PC-9 (cell line): ENCODE data around the gene RNF212. TPM values are rescaled to one million over a fixed set of nuclear protein-coding genes. Genes with fewer than 3 reads are reported as not detected.

Experiments used
- BruUV-seq: library from RNA; stranded (reverse); fragments of 400-500 nt; replicated peaks from 2 replicates; lab custom pipeline; 2021; lab: Mats Ljungman, UMichigan
- CTCF ChIA-PET: fragments of 300-600 bp; sonication (Branson Sonifier 250); formaldehyde crosslinking; loops from one replicate; lab custom pipeline; 2022; ENCODE audit warnings: antibody characterized with exemption; lab: Charles Lee
- POLR2A ChIA-PET: fragments of 300-600 bp; sonication (Branson Sonifier 250); formaldehyde crosslinking; loops from one replicate; lab custom pipeline; 2022; ENCODE audit warnings: antibody characterized with exemption; ENCODE audit not compliant: unreplicated experiment; lab: Charles Lee
- DNase-seq, 2 experiments: peaks; one replicate each; pipeline versions ENCODE4 v3.0.0 to v3.0.0-alpha.2; 2015 to 2022; ENCODE audit warnings: mixed read lengths in 1 of 2
- H2AFZ ChIP-seq: fragments of 200-600 bp; sonication (generic); 2 replicates; pipeline ENCODE4 v1.8.1; 2017; ENCODE audit warnings: antibody characterized with exemption
- H3F3A ChIP-seq: fragments of 200-600 bp; sonication (generic); 2 replicates; pipeline ENCODE4 v1.8.1; 2017; ENCODE audit warnings: antibody characterized with exemption, mild to moderate bottlenecking, low read depth; ENCODE audit not compliant: insufficient read depth
- H3K27ac ChIP-seq: fragments of 200-600 bp; sonication (generic); 2 replicates; pipeline ENCODE4 v1.6.1; 2016; ENCODE audit warnings: mixed run types
- H3K27me3 ChIP-seq: fragments of 200-600 bp; sonication (generic); 2 replicates; pipeline ENCODE4 v1.6.1; 2016; ENCODE audit warnings: low read depth, mixed run types; ENCODE audit not compliant: insufficient read depth
- H3K36me3 ChIP-seq: fragments of 200-600 bp; sonication (generic); 2 replicates; pipeline ENCODE4 v1.6.1; 2016; ENCODE audit warnings: low read depth, mixed run types
- H3K4me1 ChIP-seq: fragments of 200-600 bp; sonication (generic); replicated peaks from 2 replicates; pipeline ENCODE4 v1.6.1; 2016; ENCODE audit warnings: mixed run types; ENCODE audit not compliant: insufficient read depth
- H3K4me2 ChIP-seq: fragments of 200-600 bp; sonication (generic); 2 replicates; pipeline ENCODE4 v1.6.1; 2017; ENCODE audit warnings: mixed run types
- H3K4me3 ChIP-seq: fragments of 200-600 bp; sonication (generic); 2 replicates; pipeline ENCODE4 v1.6.1; 2016; ENCODE audit warnings: mixed run types
- H3K79me2 ChIP-seq: fragments of 200-600 bp; sonication (generic); 2 replicates; pipeline ENCODE4 v1.6.1; 2017; ENCODE audit warnings: low read depth, mixed run types
- H3K9me2 ChIP-seq: fragments of 200-600 bp; sonication (generic); 2 replicates; pipeline ENCODE4 v1.8.1; 2017; ENCODE audit warnings: mild to moderate bottlenecking; ENCODE audit not compliant: insufficient read depth
- H3K9me3 ChIP-seq: fragments of 200-600 bp; sonication (generic); 2 replicates; pipeline ENCODE4 v1.8.1; 2016; ENCODE audit warnings: low read depth; ENCODE audit not compliant: insufficient read depth
- H4K20me1 ChIP-seq: fragments of 200-600 bp; sonication (generic); 2 replicates; pipeline ENCODE4 v1.8.1; 2017; ENCODE audit not compliant: insufficient read depth
- CTCF ChIP-seq: fragments of 200-600 bp; sonication (generic); conservative IDR thresholded peaks from 2 replicates; pipeline ENCODE4 v1.6.1; 2017; ENCODE audit warnings: mixed run types, antibody characterized with exemption, mild to moderate bottlenecking, moderate library complexity
- EZH2 ChIP-seq: fragments of 200-600 bp; sonication (generic); IDR thresholded peaks from 2 replicates; pipeline ENCODE4 v1.8.0; 2017; ENCODE audit warnings: antibody characterized with exemption, low read depth
- intact Hi-C: fragments of 100-400 bp; cut with micrococcal nuclease; formaldehyde crosslinking; loops from one replicate; pipeline ENCODE4 v1.10.0; 2022; ENCODE audit not compliant: unreplicated experiment
- total RNA-seq: library from RNA; stranded (reverse); gene quantifications from 2 replicates; pipeline ENCODE4 v1.2.3, GENCODE V29; 2021

RNF212 gene
- total RNA-seq, 1 experiment from 2014 or later = 4.2 TPM

- TF ChIP-seq CTCF (no peak), EZH2 (no peak)
- intact Hi-C loops = no loop called here
- BruUV-seq = no TSS peak
Measured at GRCh38 chr4:1050486-1051213, 62.7 kb downstream of the RNF212 start.

GRCh38 chr4:1049591-1049905 is 63.8 kb downstream of the RNF212 start:
- POLR2A ChIA-PET = no interaction called here
- H3K9me3 ChIP-seq = no peaks in the 10 kb centered on the region
- CTCF ChIA-PET = no interaction called here
- no peaks in the 10 kb centered on the region for H3K36me3 ChIP-seq
- intact Hi-C loops = loop anchor here (10.0 kb wide), 1 partner anchor 285 kb away; no protein-coding TSS in a partner anchor
- no TSS peak for BruUV-seq
- H3K27me3 ChIP-seq = peaks cover 49% of the 10 kb centered on the region
- no peak overlapping the region for H3K4me2 ChIP-seq
- no peak overlapping the region for H3K27ac ChIP-seq
- no peak overlapping the region for H3K4me3 ChIP-seq
- no peak for TF ChIP-seq CTCF
- no peak for TF ChIP-seq EZH2
- H3K9me2 ChIP-seq = no peaks in the 10 kb centered on the region
- no peak overlapping the region for H2AFZ ChIP-seq
- H3K4me1 ChIP-seq = peaks cover 13% of the 10 kb centered on the region; the same call in 1 of the 2 replicates
- H3K79me2 ChIP-seq = no peaks in the 10 kb centered on the region
- H4K20me1 ChIP-seq = no peaks in the 10 kb centered on the region
- H3F3A ChIP-seq = peaks cover under 1% of the 10 kb centered on the region; the same call in 1 of the 2 replicates
- no peak for DNase-seq

More at GRCh38 chr4:1050486-1051213, 62.7 kb downstream of the RNF212 start:
- no peak overlapping the region for H2AFZ ChIP-seq
- no peaks in the 10 kb centered on the region for H4K20me1 ChIP-seq
- CTCF ChIA-PET = no interaction called here
- 0 out of 2 replicates have a peak, but pooled peaks cover 8% of the 10 kb centered on the region for H3K4me1 ChIP-seq
- H3K79me2 ChIP-seq = no peaks in the 10 kb centered on the region
- no peak overlapping the region for H3K4me2 ChIP-seq
- no peaks in the 10 kb centered on the region for H3K9me3 ChIP-seq
- H3F3A ChIP-seq = no peaks in the 10 kb centered on the region
- H3K4me3 ChIP-seq = no peak overlapping the region
- no peaks in the 10 kb centered on the region for H3K36me3 ChIP-seq
- H3K9me2 ChIP-seq = no peaks in the 10 kb centered on the region
- POLR2A ChIA-PET = no interaction called here
- no peak for DNase-seq
- peaks cover 55% of the 10 kb centered on the region for H3K27me3 ChIP-seq
- no peak overlapping the region for H3K27ac ChIP-seq

GRCh38 chr4:1048773-1049590 is 64.4 kb downstream of the RNF212 start:
- POLR2A ChIA-PET = no interaction called here
- intact Hi-C loops = loop anchor here (10.0 kb wide), 1 partner anchor 286 kb away; no protein-coding TSS in a partner anchor
- BruUV-seq = no TSS peak
- Histone ChIP-seq H3K9me3 (no peaks in the 10 kb centered on the region), H2AFZ (no peak overlapping the region), H3K79me2 (no peaks in the 10 kb centered on the region), H3K9me2 (no peaks in the 10 kb centered on the region), H3K4me3 (no peak overlapping the region), H3K27me3 (peaks cover 49% of the 10 kb centered on the region), H3K4me2 (no peak overlapping the region), H3K4me1 (peaks cover 18% of the 10 kb centered on the region), H4K20me1 (no peaks in the 10 kb centered on the region), H3K36me3 (no peaks in the 10 kb centered on the region), H3F3A (peaks cover 6% of the 10 kb centered on the region; the same call in 1 of the 2 replicates), H3K27ac (no peak overlapping the region)
- TF ChIP-seq CTCF (no peak), EZH2 (no peak)
- CTCF ChIA-PET = no interaction called here
- no peak for DNase-seq
